DMS 273 (cell line): ENCODE results near the gene C2orf80.
"Not testable (repeated sequence)": the region's sequence is repeated elsewhere in the genome, so short reads cannot be mapped to it uniquely, and the experiment has no call there.

Source experiments
- DNase-seq: peaks from one replicate; lab custom pipeline; 2025; ENCODE audit not compliant: unreplicated experiment; lab: John Stamatoyannopoulos, UW

The C2orf80 gene

DNA sequence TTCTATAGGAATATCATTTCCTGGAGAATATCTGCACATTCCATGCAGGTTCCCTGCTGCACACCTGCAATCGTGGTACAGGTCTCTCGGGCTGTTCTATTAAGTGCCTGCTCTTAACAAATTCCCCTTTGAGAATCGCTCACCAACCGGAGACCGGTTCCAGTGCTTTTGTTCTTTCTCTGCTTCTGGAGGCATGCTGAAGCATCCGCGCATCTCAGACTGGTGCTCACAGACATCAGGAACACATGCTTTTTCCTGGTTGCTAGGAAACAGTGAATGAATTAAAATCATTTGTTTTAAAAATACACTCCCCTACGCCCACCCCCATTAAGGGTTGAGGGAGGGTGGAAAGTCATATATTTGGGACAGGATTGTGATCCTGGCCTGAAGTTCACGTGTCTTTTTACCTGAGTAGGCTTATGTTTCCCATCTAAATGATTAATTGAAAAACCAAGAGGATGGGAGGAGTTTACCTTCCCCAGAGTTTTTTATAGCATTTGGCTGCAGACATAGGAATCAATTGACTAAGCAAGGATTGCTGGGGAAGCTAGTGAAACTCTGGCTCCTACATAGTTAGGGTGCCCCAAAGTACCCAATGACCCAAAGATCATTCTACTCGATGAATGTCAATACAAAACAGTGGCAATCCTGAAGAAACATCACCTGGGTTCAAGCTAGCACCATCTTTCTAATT, at the start of gene C2orf80:
Gene C2orf80 (minus strand): TSS at position 221 of the 694 bp plus-strand sequence. CDS start 3,044 bp downstream, outside the sequence.
- DNase-seq = no peak

DNA sequence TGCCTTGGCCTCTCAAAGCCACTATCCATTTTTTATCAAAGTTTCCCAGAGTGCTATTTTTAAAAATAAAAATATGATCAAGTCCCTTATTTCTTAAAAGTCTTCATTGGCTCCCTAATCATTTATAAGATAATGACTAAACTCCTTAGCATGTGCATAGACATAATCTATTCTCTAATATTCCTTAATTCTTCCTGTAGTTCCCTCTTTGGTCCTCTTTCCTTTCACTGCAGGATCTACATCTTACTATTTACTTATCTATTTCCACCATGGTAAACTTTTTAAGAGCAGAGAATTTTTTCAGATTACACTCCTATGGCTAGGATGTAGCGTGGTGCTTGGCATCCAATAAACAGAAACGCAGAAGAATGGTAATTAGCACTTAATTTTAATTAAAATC, 46.0 kb upstream of the C2orf80 start:
- no peak for DNase-seq

DNA sequence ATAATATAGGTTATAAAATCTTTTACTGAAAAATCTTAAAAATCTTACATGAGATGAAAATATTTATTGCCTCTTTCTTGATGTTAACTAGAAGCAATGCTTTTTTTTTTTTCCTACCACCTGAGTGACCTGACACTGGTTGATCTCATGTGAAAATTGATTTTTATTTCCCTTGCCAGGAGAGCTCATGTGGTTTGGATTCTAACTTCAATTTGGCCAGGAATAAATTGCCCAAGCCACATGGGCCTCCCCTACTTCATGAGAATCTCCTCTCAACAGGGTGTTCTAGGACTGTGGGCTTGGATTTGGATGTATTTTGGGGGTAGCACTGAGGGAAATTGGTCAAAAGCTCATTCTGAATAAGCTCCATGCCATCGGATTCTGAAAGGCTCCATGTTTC, 45.0 kb upstream of the C2orf80 start:
- no peak for DNase-seq

DNA sequence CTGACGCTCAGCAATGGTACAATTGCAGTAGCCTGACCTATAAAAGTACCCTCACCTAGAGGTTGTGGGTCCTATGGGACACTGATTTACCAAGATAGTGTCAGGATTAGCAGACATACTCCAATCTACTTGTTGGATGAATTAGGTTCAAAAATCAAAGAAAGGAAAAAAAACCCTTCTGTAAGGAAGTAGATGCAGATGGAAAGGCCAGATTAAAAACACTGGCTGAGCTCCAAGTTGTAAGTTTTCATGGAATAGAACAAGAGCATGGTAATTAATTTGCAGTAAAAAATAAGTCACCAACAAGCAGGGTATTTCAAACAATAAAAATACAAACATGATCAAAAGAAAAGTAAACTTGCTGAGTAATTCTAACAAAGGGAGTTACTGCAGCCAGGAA, 38.6 kb upstream of the C2orf80 start:
- no peak for DNase-seq

DNA sequence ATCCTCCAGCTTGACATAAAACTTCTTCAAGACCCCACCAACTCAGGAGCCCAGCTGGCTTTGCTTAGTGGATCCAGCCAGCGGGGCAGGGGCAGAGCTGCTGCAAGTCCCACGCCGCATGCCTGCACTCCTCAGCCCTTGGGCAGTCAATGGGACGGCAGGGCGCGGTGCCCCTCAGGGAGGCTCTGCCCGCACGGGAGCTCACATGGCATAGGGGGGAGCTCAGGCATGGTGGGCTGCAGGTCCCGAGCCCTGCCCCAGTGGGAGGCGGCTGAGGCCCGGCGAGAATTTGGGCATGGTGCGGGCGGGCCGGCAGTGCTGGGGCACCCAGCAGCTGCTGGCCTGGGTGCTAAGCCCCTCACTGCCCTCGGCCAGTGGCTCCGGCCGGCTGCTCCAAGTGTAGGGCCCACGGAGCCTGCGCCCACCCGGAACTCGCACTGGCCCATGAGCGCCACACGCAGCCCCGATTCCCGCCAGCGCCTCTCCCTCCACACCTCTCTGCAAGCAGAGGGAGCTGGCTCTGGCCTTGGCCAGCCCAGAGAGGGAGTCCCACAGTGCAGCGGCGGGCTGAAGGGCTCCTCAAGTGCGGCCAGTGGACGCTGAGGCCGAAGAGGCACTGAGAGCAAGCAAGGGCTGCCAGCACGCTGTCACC, 37.9 kb upstream of the C2orf80 start:
- no peak for DNase-seq

DNA sequence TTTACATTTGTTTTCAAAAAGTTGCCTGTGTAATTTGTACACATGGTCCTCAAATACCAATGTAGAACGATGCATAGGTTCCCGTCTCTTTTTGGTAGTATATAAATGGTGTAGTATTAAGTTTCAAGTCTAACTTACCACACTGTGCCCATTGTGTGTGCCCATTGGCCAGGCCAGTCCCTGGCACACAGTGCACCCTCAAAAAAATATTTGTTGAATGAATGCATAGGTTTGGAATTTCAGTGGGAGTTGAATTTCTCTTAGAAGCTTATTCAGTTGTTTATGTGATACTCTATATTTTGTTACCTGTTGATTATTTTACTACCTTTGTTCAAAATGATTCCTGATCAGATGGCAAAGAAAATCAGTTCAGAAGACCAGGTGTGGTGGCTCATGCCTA, 35.0 kb upstream of the C2orf80 start:
- no peak for DNase-seq

DNA sequence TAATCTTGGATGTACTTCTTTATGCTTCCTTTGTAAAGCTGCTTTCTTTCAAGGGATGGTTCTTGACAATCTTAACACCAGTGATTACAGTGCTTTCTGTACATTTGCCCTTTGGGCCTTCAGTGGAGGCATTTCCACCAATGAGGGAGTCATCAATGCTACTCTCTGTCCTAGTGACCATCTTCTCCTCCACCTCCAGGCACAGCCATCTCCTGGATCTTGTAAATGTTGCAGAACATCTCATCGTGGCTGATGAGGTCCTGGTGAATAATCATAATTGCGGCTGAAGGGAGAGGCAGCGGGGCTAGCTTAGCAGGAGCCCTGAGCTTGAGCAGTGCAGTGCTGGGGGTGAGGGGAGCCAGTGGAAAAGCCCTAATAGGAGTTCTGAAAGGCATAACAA, 32.5 kb upstream of the C2orf80 start:
- DNase-seq = no peak

DNA sequence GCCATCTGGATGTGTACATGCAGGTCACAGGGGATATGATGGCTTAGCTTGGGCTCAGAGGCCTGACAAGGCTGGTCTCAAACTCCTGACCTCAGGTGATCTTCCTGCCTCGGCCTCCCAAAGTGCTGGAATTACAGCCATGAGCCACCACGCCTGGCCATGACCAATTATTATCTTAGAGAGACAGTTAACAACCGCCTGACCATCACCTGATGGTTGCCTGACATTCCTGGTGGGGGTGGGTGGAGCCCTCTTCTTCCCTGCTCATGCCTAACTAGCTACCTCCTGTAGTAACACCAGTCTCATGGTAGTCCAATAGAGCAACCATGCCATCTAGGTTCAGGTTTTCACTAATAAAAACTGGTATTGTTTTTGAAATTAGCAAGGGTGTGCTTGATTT, 32.0 kb upstream of the C2orf80 start:
- not testable (repeated sequence) for DNase-seq

DNA sequence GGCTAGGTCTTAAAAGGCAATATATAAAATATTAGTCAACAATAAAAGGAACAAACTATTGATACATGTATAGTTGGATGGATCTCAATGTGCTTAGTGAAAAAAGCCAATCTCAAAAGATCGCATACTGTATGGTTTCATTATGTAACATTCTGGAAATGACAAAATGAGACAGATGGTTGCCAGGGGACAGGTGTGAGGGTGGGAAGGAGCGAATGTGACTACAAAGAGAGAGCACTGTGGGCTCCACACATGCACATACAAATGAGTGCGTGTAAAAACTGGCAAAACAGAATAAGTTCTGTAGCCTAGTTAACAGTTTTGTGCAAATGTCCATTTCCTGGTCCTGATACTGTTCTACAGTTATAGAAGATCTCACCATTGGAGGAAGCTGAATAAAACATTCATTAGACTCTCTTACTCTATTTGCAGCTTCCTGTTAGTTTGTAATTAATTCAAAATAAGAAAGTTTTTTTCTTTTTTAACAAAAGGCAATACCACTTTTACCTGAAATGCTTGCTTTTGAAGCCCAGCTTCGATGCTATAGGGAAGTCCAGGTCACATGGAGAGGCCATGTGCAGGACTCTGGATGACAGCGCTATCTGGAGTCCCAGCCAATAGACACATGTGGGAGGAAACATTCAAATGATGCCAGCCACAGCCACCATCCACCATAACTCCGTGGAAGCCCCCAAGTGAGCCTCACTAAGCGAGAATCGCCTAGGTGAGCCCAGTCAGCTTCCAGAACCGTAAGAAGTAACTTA, 21.0 kb upstream of the C2orf80 start:
- no peak for DNase-seq

DNA sequence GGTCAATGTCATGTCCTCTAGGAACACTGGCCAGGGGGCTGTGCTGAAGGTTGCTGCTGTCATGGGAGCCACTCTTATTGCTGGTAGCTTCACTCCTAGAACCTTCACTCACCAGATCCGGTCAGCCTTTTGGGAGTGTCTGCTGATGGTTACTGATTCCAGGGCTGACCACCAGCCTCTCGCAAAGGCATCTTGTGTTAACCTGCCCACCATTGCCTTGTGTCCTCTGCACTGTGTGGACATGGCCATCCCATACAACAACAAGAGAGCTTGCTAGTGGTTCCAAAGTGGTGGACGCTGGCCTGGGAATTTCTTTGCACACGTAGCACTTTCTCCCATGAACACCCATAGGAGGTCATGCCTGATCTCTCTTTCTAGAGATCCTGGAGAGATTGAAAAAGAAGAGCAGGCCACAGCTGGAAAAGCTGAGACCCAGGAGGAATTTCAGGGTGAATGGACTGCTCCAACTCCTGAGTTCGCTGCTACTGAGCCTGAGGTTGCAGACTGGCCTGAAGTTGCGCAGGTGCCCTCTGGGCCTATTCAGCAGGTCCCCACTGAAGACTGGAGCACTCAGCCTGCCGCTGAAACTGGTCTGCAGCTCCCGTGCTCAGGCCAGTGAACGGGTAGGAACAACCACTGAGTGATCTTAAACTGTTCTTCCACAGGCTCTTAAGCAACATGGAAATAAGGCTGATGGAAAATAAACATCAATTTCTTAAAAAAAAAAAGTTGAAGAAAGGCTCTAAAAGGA, 18.7 kb upstream of the C2orf80 start:
- no peak for DNase-seq

DNA sequence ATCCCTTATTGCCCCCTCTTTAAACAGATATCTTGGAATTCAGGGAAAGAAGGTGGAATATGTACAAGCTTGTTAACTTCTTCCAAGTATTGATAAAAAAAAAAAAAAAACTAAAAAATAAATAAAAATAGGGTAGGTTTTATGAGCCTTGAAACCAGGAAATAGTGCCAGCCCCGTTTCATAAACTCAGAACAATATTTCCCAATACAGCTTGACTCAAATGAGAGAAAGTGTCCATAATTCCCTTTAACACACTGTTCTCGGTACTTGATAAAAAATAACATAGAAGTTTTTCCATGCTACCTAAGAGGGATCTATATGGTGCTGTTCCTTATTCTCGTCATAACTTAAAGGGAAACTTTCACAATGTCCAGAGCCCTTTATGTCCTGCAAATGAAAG, 17.9 kb upstream of the C2orf80 start:
- no peak for DNase-seq

DNA sequence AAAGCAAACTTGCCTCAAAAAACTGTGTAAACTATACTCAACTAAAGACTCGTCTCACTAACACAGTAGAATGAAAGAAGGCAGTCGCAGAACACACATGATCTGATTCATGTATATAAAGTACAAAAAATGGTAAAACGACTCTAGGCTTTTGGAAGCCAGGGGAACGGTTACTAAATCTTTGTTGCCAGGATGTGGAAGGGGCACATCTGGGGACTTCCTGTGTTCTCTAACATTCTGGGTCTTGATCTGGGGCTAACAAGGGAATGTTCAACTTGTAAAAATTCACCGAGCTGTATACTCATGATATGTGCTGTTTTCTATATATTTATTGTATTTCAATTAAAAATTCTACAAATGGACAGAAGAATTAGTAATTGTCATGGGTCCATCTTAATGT, 14.3 kb upstream of the C2orf80 start:
- DNase-seq = no peak

DNA sequence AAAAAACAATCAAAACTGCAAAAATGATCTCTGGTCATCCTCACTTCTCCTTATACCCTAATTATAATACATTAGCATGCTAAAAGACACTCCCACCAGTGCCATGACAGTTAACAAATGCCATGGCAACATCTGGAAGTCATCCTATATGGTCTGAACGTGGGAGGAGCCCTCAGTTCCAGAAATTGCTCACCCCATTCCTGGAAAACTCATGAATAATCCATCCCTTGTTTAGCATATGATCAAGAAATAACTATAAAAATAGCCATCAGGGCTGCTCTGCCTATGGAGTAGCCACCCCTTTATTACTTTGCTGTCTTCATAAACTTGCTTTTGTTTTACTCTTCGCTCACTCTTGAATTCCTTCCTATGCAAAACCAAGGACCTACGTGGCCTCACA, 5.7 kb upstream of the C2orf80 start:
- no peak for DNase-seq

DNA sequence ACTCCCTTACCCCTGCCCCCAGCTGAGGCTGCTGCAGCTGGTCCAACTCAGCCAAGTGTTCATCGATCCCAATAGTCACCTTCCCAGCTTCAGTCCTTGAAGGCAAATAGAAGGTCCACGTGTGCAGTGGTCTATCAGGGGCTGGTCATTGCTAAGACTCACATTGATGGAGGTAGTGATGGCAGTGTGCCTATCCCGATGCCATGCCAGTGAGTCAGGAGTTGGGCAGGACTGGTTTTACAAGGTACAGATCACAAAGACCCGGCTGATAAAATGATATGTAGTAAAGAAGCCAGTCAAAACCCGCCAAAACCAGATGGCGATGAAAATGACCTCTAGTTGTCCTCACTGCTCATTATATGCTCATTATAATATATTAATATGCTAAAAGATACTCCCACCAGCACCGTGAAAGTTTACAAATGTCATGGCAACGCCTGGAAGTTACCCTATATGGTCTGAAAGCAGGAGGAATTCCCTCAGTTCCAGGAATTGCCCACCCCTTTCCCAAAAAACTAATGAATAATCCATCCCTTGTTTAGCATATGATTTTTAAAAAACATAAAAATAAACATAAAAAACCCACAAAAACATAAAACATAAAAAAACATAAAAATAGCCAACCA, 2.9 kb upstream of the C2orf80 start:
- no peak for DNase-seq

DNA sequence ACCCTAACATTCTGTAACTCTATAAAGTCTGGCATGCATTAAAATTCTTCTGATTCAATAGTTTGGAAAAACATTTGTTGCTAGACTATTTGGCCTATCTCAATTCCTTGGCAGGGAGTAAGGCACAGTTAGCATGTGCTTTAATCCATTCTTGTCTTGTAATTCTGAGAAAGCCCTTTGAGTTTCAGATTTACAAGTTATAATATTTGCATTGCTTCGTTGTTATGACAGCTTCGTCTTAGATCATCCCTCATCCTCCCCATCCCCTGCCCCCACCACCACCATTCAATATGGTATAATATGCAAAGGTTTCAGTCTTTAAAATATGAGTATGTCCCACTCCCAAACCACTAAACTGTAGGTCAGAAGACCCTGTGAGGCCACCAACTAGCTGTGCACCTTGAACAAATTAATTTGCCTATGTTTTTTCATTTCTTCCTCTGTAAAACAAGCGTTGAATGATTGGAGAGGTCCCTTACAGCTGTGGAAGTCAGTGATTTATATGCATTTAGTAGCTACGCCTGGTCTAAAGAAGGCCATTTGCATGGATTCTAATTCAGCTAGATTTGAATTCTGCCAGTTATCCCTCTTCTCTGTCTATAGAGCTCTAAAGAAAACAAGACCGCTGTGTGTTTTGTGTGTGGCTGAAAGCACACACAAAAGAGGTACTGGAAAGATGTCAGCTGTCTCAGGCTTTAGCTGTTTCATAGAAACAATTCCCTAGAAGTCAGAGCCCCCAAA, 591 bp downstream of the C2orf80 start:
- DNase-seq = no peak

DNA sequence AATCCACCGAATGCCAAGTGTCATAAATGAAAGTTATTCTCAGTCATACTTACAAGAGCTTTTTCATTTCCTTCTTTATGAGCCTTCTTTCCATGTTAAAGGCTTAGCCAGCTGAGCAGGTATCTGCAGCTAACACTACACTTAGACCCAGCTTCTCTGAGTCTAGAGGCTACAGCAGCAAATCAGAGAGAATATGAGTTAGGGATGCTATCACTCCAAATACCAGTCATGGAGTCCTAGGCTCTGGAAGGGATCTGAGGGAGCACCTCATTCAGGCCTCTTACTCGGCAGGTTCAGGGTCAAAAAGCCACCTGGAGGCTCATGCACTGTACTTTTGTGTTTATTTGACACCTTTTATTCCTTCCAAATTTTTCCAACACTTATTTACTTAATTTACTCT, 2.9 kb downstream of the C2orf80 start:
- no peak for DNase-seq

DNA sequence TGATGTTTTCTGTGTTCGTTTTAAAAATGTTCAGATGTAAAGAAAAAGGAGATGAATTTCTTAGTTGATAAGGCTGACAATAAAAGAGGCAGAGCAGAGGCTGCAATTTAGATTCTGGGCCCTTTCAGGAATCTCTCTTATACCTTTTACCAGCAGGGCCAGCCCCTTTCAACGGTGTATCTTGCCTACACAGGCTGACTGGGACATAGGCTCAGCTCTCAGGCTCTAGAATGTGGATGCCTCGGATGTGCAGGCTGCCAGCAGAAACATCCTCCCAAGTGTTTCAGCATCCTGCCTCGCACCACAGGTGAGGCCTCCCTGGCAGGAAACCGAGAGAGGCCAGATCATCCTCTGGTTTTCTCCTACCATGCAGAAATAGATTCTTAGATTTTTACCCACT, 3.4 kb downstream of the C2orf80 start:
- no peak for DNase-seq

DNA sequence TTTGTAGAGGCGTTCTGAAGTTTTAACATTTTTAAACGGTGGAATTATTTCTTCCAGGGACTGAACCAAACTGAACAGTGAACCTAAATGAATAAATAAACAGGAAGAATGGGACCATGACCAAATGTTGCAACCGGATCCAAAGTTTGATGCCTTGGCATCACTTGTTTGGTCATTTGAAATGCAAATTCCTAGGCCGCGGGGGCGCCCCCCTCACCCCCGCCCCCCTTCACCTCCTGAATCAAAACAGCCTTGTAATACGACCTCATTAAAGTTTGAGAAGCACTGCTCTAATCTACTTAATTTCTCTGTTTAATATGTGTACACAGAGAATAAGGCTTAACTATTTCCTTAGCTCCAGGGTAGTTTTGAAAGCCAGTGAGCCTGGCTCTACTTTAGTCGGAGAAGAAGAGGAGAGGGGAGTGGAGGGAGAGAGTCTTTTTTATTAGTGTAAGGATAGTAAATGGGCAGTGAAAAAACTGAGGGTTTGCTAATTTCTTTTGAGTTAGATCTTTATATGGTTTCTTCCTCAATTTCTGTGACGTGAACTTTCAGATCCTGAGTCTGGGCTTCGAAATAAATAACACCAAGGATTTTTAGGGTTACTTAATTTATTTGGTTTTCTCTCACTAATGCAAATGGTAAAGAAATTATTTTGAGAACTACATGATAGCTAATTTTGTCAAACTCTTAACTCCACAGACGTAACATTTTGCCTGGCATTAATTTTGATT, 5.7 kb downstream of the C2orf80 start:
- no peak for DNase-seq

DNA sequence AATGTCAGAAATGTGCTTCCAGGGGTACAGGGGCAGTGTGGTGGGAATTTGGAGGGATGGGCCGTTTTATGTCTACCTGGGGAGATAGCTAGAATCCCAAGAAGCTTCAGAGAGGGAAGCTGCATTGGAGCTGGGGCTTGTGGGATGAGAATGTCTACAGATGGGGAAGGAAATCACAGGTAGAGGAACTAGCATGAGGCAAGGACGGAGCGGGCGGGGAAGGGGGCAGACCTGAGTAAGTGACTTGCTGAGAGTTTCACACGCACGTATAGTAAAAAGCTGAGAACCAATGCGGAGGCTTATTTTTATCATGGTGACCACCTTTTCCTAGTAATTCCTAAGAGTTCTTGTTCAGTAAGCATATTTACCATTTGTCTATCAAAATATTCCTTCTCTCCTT, 6.3 kb downstream of the C2orf80 start:
- no peak for DNase-seq

DNA sequence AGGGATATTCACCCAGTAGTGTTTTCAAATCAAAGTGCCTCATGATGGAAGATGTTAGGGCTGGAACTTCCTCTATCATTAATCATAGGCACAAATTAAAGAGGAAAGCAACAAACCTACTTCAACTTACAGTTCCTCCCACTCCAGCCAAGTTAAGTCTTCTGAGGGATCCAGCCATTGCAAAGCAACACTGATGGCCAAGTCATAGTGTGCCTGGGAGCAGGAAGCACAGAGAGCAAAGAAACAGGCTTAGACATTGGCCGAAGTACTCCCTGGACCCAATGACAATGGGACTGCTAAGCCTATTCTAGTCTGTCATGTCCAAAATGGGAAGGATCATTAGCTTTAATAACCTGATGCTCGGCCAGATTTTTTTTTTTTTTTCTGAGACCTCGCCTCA, 7.0 kb downstream of the C2orf80 start:
- DNase-seq = no peak
